ENCODE measurements around the gene ID3. TPM values are rescaled to one million over a fixed set of nuclear protein-coding genes. Genes with fewer than 3 reads are reported as not detected.

Gene ID3
- polyA plus RNA-seq, 1 of the 3 experiments (the other 2 are of a cell fraction) = 504 TPM

DNA sequence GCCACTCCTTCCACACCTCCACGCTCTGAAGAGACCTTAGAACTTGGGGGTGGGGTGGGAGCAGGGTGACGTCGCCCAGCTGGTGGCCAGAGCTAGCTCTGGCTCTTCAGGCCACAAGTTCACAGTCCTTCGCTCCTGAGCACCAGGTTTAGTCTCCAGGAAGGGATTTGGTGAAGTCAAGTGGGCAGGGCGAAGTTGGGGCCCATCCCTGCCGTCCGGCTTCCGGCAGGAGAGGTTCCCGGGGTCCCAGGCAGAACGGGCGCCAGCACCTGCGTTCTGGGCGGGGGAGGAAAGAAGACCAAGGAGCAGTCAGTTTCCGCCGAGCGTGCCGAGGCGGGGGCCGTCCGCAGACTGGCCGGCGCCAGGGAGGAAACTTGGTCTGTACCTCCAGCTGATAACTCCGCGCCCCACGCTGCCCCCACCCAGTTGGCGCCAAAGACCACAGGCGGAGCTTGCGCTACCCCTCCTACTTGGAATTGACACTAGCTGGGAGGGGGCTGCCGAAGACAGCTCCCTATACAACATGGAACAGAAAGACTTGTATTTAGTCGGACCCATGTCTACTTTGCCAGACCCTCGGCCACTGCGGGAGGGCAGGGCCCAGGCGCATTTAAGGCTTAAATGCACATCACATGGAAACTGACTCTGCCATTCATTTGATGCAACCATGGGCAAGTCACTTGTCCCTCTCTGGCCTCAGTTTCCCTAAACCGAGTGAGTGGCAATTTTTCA lies 995 bp downstream of the ID3 start (continued):
- TF ChIP-seq SIN3A (IDR thresholded peaks at IDR 0.05; ENCODE audit: borderline replicate concordance, low read depth, low read length) (0 out of 2 replicates have a peak, but pooled peaks have one; percentile 13), ELF1 (IDR thresholded peaks at IDR 0.05) (0 out of 2 replicates have a peak, but pooled peaks have one; percentile 36), MEF2A (IDR thresholded peaks at IDR 0.05; ENCODE audit: borderline replicate concordance, low read depth) (no peak), RCOR1 (IDR thresholded peaks at IDR 0.05; ENCODE audit: low read length) (no peak), NFIC (IDR thresholded peaks at IDR 0.05; ENCODE audit: borderline replicate concordance) (peak; percentile 19; the same call in 1 of the 2 replicates), YY1 (IDR thresholded peaks at IDR 0.05; ENCODE audit: low read depth) (no peak), FOSL2 (IDR thresholded peaks at IDR 0.05; ENCODE audit: borderline replicate concordance, low read depth) (no peak)
- TF ChIP-seq, protein P1, sequence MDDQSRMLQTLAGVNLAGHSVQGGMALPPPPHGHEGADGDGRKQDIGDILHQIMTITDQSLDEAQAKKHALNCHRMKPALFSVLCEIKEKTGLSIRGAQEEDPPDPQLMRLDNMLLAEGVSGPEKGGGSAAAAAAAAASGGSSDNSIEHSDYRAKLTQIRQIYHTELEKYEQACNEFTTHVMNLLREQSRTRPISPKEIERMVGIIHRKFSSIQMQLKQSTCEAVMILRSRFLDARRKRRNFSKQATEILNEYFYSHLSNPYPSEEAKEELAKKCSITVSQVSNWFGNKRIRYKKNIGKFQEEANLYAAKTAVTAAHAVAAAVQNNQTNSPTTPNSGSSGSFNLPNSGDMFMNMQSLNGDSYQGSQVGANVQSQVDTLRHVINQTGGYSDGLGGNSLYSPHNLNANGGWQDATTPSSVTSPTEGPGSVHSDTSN (IDR thresholded peaks at IDR 0.05) = no peak; the same call in 1 of the 2 replicates
- TF ChIP-seq, protein P2, sequence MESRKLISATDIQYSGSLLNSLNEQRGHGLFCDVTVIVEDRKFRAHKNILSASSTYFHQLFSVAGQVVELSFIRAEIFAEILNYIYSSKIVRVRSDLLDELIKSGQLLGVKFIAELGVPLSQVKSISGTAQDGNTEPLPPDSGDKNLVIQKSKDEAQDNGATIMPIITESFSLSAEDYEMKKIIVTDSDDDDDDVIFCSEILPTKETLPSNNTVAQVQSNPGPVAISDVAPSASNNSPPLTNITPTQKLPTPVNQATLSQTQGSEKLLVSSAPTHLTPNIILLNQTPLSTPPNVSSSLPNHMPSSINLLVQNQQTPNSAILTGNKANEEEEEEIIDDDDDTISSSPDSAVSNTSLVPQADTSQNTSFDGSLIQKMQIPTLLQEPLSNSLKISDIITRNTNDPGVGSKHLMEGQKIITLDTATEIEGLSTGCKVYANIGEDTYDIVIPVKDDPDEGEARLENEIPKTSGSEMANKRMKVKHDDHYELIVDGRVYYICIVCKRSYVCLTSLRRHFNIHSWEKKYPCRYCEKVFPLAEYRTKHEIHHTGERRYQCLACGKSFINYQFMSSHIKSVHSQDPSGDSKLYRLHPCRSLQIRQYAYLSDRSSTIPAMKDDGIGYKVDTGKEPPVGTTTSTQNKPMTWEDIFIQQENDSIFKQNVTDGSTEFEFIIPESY (IDR thresholded peaks at IDR 0.05; ENCODE audit: borderline replicate concordance, low read depth) = no peak

DNA sequence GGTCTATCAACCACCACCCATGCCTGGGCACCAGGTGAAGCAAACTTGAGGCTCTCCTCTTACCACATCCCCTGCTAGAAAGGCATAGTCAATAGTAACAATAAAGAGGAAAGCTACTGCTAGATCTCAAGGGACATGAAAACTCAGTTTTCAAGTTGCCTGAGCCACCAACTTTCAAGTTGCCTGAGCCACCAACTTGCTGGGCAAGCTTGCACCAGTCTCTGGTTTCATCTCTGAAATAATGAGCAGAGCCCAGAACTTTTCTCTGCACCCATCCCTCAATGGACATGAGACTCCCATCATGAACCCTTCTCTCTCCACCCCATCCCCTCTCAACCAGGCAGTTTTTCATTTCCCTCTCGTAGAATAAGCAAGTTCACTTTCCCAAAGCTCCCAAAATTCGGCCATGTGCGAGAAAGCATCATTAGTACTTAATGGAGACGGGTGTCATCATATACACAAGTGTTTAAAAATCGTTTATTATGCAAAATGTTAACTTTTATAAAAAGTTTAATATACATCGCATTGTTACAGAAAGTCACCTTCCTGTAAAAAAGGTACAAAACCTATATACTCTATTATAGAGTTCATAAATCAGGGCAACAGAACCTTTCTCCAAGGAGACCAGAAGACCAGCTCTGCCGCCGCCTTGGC lies 1.7 kb downstream of the ID3 start:
- WGBS (ENCODE audit: low lambda C conversion rate) = 2% methylated on average over 8 of the region's 8 CpGs
- Histone ChIP-seq H3K9me2 (no peaks in the 10 kb centered on the region), H3K4me1 (ENCODE audit: control insufficient read depth in 1 of 2, insufficient read depth in 2 of 2, low read depth in 1 of 2, low read length in 1 of 2) (peaks cover 56 to 82% of the 10 kb centered on the region in 2 experiments), H3K4me2 (peak overlapping the region; percentile 93), H4K20me1 (ENCODE audit: insufficient read depth) (peaks cover 30% of the 10 kb centered on the region), H3K79me2 (ENCODE audit: insufficient read depth) (peaks cover 41% of the 10 kb centered on the region), H2AFZ (ENCODE audit: low read depth) (no peak overlapping the region), H3K36me3 (replicated peaks in 1 of 2; ENCODE audit: control insufficient read depth in 1 of 2, insufficient read depth in 2 of 2, low read length in 1 of 2) (peaks cover 2 to 23% of the 10 kb centered on the region in 2 experiments), H3K27me3 (ENCODE audit: insufficient read depth) (no peaks in the 10 kb centered on the region), H3K27ac (ENCODE audit: low read depth in 2 of 2, low read length in 1 of 2) (peak overlapping the region; percentile 98 to 100), H3K4me3 (ENCODE audit: low read depth in 2 of 2, low read length in 1 of 2) (peak overlapping the region; percentile 88 to 92), H3K9me3 (no peaks in the 10 kb centered on the region), H3K9ac (peak overlapping the region; percentile 99), H3F3A (replicated peaks; ENCODE audit: insufficient read depth) (peaks cover 71% of the 10 kb centered on the region)
- no peak for TF ChIP-seq RAD21 (IDR thresholded peaks at IDR 0.05; ENCODE audit: low read length)
- TF ChIP-seq EZH2phosphoT487 (IDR thresholded peaks at IDR 0.05; ENCODE audit: borderline replicate concordance, low read depth) = no peak
- TF ChIP-seq, protein P3, sequence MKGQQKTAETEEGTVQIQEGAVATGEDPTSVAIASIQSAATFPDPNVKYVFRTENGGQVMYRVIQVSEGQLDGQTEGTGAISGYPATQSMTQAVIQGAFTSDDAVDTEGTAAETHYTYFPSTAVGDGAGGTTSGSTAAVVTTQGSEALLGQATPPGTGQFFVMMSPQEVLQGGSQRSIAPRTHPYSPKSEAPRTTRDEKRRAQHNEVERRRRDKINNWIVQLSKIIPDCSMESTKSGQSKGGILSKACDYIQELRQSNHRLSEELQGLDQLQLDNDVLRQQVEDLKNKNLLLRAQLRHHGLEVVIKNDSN (IDR thresholded peaks at IDR 0.05; ENCODE audit: borderline replicate concordance, low read depth) = no peak
- TF ChIP-seq GATA2 (CRISPR knock-in tag; IDR thresholded peaks at IDR 0.05) = no peak
- TF ChIP-seq, protein P4, sequence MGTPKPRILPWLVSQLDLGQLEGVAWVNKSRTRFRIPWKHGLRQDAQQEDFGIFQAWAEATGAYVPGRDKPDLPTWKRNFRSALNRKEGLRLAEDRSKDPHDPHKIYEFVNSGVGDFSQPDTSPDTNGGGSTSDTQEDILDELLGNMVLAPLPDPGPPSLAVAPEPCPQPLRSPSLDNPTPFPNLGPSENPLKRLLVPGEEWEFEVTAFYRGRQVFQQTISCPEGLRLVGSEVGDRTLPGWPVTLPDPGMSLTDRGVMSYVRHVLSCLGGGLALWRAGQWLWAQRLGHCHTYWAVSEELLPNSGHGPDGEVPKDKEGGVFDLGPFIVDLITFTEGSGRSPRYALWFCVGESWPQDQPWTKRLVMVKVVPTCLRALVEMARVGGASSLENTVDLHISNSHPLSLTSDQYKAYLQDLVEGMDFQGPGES (IDR thresholded peaks at IDR 0.05; ENCODE audit: low read depth, low read length) = no peak
- TF ChIP-seq, protein P5, sequence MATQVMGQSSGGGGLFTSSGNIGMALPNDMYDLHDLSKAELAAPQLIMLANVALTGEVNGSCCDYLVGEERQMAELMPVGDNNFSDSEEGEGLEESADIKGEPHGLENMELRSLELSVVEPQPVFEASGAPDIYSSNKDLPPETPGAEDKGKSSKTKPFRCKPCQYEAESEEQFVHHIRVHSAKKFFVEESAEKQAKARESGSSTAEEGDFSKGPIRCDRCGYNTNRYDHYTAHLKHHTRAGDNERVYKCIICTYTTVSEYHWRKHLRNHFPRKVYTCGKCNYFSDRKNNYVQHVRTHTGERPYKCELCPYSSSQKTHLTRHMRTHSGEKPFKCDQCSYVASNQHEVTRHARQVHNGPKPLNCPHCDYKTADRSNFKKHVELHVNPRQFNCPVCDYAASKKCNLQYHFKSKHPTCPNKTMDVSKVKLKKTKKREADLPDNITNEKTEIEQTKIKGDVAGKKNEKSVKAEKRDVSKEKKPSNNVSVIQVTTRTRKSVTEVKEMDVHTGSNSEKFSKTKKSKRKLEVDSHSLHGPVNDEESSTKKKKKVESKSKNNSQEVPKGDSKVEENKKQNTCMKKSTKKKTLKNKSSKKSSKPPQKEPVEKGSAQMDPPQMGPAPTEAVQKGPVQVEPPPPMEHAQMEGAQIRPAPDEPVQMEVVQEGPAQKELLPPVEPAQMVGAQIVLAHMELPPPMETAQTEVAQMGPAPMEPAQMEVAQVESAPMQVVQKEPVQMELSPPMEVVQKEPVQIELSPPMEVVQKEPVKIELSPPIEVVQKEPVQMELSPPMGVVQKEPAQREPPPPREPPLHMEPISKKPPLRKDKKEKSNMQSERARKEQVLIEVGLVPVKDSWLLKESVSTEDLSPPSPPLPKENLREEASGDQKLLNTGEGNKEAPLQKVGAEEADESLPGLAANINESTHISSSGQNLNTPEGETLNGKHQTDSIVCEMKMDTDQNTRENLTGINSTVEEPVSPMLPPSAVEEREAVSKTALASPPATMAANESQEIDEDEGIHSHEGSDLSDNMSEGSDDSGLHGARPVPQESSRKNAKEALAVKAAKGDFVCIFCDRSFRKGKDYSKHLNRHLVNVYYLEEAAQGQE (IDR thresholded peaks at IDR 0.05; ENCODE audit: low read depth, low read length) = no peak
- TF ChIP-seq, protein P2 (IDR thresholded peaks at IDR 0.05; ENCODE audit: borderline replicate concordance, low read depth) = no peak
- no peak for TF ChIP-seq FOXM1 (IDR thresholded peaks at IDR 0.05; ENCODE audit: low read depth)
- TF ChIP-seq TEAD4 (IDR thresholded peaks at IDR 0.05; ENCODE audit: borderline replicate concordance, insufficient read depth) = no peak
- no peak for TF ChIP-seq JUND (IDR thresholded peaks at IDR 0.05)
- CTCF ChIA-PET = interaction anchor here (1.3 to 11.0 kb wide), 8 partner anchors 13 to 107 kb away, joined by 3 to 97 read pairs (median 4); no protein-coding TSS in a partner anchor
- DNase-seq = no peak
- POLR2A ChIA-PET = interaction anchor here (0.6 to 2.1 kb wide), 6 partner anchors 23 to 359 kb away, joined by 3 to 7 read pairs (median 3); partner anchors contain the start of genes PITHD1 and RPL11
